Naive thymus-derived CD8-positive, alpha-beta T cell (primary cell): ENCODE data around the gene CATSPER4. TPM values are rescaled to one million over a fixed set of nuclear protein-coding genes. Genes with fewer than 3 reads are reported as not detected.

Experiments
- ATAC-seq, 2 donors: fragments of 150-1000 bp; cut with Tn5 transposase in 1 of 2; sonication (Bioruptor Pico), chemical (Tn5 transposase) in 1 of 2; 1 replicate in 1 of 2; 2 replicates in 1 of 2; pipeline ENCODE4 v1.10.0; 2021; ENCODE audit warnings: mild to moderate bottlenecking in 2 of 2, moderate library complexity in 2 of 2
- POLR2A ChIA-PET: fragments of 350-600 bp; sonication (Branson Sonifier 250); formaldehyde crosslinking; loops from one replicate; lab custom pipeline; 2021; ENCODE audit warnings: antibody characterized with exemption; lab: Charles Lee
- DNase-seq, 10 donors: peaks; one replicate each; pipeline versions ENCODE4 v3.0.0 to v3.0.0-alpha.2; 2020 to 2022
- H3K27ac Mint-ChIP-seq, 10 donors: one replicate each; pipeline ENCODE4 v1.8.0; 2020 to 2022; ENCODE audit warnings: mild to moderate bottlenecking in 10 of 10, mixed read lengths in 10 of 10, moderate library complexity in 4 of 10, inconsistent platforms in 1 of 10
- H3K27me3 Mint-ChIP-seq, 5 donors: one replicate each; pipeline ENCODE4 v1.8.0; 2021 to 2022; ENCODE audit warnings: mixed read lengths in 5 of 5
- H3K36me3 Mint-ChIP-seq, 3 donors: one replicate each; pipeline ENCODE4 v1.8.0; 2020 to 2022; ENCODE audit warnings: mixed read lengths in 3 of 3, mild to moderate bottlenecking in 2 of 3, inconsistent platforms in 1 of 3
- H3K4me1 Mint-ChIP-seq, 4 donors: one replicate each; pipeline ENCODE4 v1.8.0; 2021 to 2022; ENCODE audit warnings: mixed read lengths in 4 of 4
- H3K4me3 Mint-ChIP-seq, 10 donors: one replicate each; pipeline ENCODE4 v1.8.0; 2020 to 2022; ENCODE audit warnings: mild to moderate bottlenecking in 10 of 10, mixed read lengths in 10 of 10, moderate library complexity in 6 of 10, inconsistent platforms in 1 of 10
- H3K9me3 Mint-ChIP-seq, 9 donors: one replicate each; pipeline ENCODE4 v1.8.0; 2020 to 2022; ENCODE audit warnings: mixed read lengths in 9 of 9, mild to moderate bottlenecking in 3 of 9, inconsistent platforms in 1 of 9, moderate library complexity in 1 of 9
- polyA plus RNA-seq, 3 donors: library from polyadenylated mRNA; unstranded; fragments of 300-500 nt; fragmentation: Illumina TruSeq; gene quantifications; one replicate each; pipeline ENCODE4 v1.2.3, GENCODE V29; 2021
- total RNA-seq, 8 experiments: library from RNA in 2 of 8; stranded (reverse) in 2 of 8; gene quantifications; one replicate each; pipeline ENCODE4 v1.2.3 and lab custom pipeline; 2021 to 2026

The CATSPER4 gene
- total RNA-seq = not detected
- polyA plus RNA-seq = not detected
- 0 to 0.29 (median 0) reads per million in 6 experiments for total RNA-seq (lab: John Stamatoyannopoulos, UW)

DNA sequence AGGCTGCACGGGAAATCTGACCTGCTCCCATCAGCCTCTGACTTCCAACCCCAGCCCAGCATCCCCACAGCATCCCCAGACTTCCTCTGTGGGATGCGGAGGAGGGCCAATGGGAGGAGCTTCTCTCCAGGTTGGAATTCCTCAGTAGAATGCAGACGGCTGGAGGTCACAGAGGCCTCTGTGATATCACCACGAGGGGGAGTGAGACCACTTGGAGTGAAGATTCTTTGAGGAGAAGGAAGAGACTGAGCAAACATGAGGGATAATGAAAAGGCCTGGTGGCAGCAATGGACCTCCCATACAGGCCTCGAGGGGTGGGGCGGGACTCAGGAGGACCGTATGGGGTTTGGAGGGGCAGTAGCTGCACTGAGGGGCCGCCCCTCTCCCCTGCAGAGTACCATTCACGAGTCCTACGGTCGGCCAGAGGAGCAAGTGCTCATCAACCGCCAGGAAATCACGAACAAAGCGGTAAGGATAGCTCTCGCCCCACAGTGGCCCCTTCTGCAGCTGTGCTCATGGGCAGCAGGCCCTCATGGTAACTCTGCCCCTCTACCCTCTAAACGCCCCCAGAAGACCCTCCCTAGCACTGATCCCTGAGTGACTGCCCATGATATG is at the start of gene CATSPER4:
Gene CATSPER4 (plus strand): TSS at position 230 of the 615 bp plus-strand sequence. CDS start 26 bp downstream, at position 256.
- Mint-ChIP-seq H3K27me3 (no peaks in the 10 kb centered on the region), H3K4me1 (peaks cover 6 to 12% (median 8%) of the 10 kb centered on the region in 4 donors), H3K9me3 (no peaks in the 10 kb centered on the region), H3K27ac (peak within 1 kb of the TSS in 3 of 10 donors; percentile 6 to 84 (median 63)), H3K4me3 (peak within 1 kb of the TSS in 1 of 10 donors; percentile 19), H3K36me3 (peaks cover 0 to 2% (median 0%) of the 10 kb centered on the region in 3 donors)
- POLR2A ChIA-PET = no interaction called here
- peak in 2 of 10 donors; percentile 15 to 19 for DNase-seq
- ATAC-seq = peak in 1 of 2 donors; percentile 44

DNA sequence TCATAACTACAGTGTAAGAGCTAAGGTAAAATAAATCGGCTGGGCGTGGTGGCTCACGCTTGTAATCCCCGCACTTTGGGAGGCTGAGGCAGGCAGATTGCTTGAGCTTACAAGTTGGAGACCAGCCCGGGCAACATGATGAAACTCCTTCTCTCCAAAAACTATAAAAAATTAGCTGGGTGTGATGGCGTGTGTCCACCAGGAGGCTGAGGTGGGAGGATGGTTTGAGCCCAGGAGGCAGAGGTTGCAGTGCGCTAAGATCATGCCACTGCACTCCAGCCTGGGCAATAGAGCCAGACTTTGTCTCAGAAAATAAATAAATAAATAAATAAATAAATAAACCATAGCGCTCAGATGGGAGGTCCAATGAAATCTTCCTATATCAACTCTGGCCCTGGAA is 48.2 kb upstream of the CATSPER4 start:
- Mint-ChIP-seq H3K27me3 (peaks cover 0 to 2% (median 0%) of the 10 kb centered on the region in 5 donors), H3K27ac (no peak overlapping the region), H3K9me3 (no peaks in the 10 kb centered on the region), H3K4me3 (no peak overlapping the region), H3K4me1 (peaks cover 10 to 22% (median 18%) of the 10 kb centered on the region in 4 donors), H3K36me3 (no peaks in the 10 kb centered on the region)
- POLR2A ChIA-PET = interaction anchor here (0.8 to 1.2 kb wide), 2 partner anchors 16 to 32 kb away, joined by 3 to 4 read pairs; no protein-coding TSS in a partner anchor
- ATAC-seq (no peak), DNase-seq (no peak)

DNA sequence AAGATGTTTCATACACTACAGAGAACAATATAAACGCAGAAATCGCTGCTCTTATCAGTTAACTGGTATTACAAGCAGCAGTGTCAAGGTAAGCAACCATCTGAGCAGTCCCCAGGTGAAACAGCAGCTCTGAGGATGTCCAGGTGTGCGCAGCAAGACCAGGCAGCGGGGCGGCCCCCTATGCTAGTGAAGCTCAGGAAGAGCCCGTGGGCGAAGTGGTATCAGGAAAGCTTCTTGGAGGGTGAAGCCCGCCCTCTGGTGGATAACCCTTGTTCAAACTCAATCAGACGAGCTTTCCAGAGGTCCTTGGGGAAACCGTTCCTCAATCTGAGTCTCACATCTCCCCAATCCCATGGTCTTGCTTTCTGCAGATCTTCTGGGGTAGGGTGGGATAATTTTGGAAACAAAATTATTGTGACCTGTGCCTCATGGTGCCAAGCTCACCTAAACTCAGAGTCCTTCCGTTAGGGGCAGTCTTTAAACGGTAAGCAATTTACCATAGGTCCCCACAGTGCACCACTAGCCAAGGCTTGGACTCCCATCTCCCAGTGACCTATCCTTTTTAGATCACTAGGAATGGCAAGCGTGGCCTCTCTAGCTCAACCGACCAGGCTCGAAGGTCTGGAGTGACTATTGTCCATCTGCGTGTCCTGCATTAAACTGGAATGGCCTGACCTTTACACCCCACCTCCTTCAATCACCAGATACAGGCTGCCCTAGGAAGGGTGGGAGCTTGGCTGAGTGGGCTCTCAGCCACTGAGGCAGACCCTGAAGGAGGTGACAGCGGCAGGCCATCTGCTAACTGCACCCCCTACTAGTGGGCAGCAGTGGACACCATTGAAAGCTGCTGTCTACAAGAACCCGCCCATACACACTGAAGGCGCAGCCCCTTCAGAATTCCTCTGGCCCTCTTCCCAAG is 45.1 kb upstream of the CATSPER4 start:
- Mint-ChIP-seq H3K27me3 (peaks cover 0 to 3% (median 0%) of the 10 kb centered on the region in 5 donors), H3K27ac (peak overlapping the region in 1 of 10 donors; percentile 72), H3K36me3 (no peaks in the 10 kb centered on the region), H3K4me3 (peak overlapping the region in 2 of 10 donors; percentile 51 to 65), H3K4me1 (peaks cover 2 to 6% (median 5%) of the 10 kb centered on the region in 4 donors), H3K9me3 (no peaks in the 10 kb centered on the region)
- ATAC-seq (peak; percentile 84 to 97), DNase-seq (peak; percentile 54 to 86 (median 71))
- POLR2A ChIA-PET = interaction anchor here (0.6 to 2.7 kb wide), 9 partner anchors 15 to 219 kb away, joined by 3 to 17 read pairs (median 7); no protein-coding TSS in a partner anchor

DNA sequence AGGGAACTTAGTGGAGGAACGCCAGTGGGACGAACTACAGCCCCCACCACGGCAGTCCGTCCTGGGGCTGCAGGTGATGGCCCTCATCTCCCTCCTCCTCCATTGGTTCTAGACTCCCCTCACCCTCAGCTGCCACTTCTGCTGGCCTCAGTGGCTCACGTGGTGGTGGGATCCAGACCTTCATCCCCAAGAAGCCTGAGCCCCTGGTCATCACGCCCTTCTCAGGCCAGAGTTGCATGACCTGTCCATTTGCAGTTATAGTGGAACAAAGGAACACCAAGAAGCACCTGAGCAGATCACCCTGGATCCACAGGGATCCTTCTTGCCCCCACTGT is 44.5 kb upstream of the CATSPER4 start:
- H3K27me3 Mint-ChIP-seq = peaks cover 0 to 3% (median 0%) of the 10 kb centered on the region in 5 donors
- POLR2A ChIA-PET = interaction anchor here (0.6 to 2.7 kb wide), 8 partner anchors 15 to 218 kb away, joined by 3 to 17 read pairs (median 8); no protein-coding TSS in a partner anchor
- no peak for DNase-seq
- ATAC-seq = no peak
- H3K27ac Mint-ChIP-seq = no peak overlapping the region
- no peaks in the 10 kb centered on the region for H3K9me3 Mint-ChIP-seq
- peaks cover 2 to 6% (median 5%) of the 10 kb centered on the region in 4 donors for H3K4me1 Mint-ChIP-seq
- no peak overlapping the region for H3K4me3 Mint-ChIP-seq
- H3K36me3 Mint-ChIP-seq = no peaks in the 10 kb centered on the region

DNA sequence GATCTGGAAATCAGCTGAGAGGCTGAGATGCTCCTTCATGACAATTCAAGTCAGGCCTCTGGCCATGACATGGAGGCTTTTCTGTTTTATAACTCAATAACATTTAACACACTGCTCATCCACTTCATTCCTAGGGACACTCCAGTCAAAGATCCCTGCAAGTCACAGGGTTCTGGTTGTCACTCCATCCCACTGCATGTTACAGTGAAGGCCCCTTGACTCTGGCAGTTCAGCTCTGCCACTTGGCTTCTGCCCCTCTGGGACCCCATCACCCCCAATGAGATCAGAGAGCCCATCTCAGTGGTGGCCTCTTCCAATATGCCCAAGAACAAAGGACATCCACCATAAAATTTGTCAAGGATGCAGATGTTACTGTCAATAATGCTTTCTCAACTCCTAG is 41.5 kb upstream of the CATSPER4 start:
- Mint-ChIP-seq H3K9me3 (no peaks in the 10 kb centered on the region), H3K36me3 (no peaks in the 10 kb centered on the region), H3K4me1 (peaks cover 2 to 6% (median 5%) of the 10 kb centered on the region in 4 donors), H3K27ac (peak overlapping the region in 1 of 10 donors; percentile 0), H3K4me3 (no peak overlapping the region), H3K27me3 (peaks cover 0 to 5% (median 0%) of the 10 kb centered on the region in 5 donors)
- DNase-seq (no peak), ATAC-seq (no peak)
- POLR2A ChIA-PET = no interaction called here

DNA sequence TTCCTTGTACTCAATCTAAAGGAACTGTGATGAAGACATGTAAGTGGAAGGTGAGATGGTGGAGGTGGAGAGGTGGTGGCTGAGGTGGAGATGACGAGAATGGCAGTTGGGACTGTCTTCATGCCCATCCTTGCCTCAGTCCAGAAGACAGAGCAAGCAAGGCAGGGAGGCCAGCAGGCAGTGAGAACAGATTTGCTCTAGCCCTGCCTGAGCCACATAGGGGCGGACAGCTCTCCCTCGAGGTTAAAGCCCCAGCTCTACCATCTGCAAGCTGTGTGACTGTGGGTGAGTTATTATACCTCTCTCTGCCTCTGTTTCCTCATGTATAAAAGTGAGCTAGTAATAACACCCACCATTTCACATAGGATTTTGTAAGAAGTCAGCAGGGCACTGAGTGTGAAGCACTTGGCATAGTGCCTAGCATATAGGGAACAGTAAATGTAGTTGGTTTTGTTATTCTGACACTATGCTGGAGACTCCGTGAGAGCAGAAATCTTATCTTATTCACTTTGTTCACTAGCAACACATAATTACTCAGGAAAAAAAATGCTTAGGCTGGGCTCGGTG is 36.4 kb upstream of the CATSPER4 start:
- peaks cover 3 to 27% (median 14%) of the 10 kb centered on the region in 5 donors for H3K27me3 Mint-ChIP-seq
- peaks cover 3 to 9% (median 5%) of the 10 kb centered on the region in 4 donors for H3K4me1 Mint-ChIP-seq
- no peak overlapping the region for H3K27ac Mint-ChIP-seq
- H3K36me3 Mint-ChIP-seq = no peaks in the 10 kb centered on the region
- H3K9me3 Mint-ChIP-seq = no peaks in the 10 kb centered on the region
- POLR2A ChIA-PET = no interaction called here
- H3K4me3 Mint-ChIP-seq = no peak overlapping the region
- no peak for DNase-seq
- no peak for ATAC-seq

DNA sequence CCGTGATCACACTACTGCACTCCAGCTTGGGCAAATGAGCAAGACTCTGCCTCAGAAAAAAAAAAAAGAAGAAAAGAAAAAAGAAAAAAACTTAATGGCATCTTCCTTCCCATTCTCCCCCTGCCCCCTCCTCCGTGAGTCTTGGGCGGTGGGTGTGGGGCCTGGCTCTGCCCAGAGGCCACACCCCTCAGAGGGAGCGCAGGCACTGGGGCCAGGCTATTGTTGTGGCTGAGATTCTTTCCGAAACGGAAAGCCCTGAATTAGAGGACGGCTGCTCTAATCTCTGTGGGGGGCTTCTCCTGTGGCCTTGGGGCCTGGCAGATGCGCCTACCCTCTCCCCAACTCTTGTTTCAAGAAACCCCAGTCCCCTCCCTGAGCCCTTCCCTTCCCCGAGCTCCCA is 35.7 kb upstream of the CATSPER4 start:
- Mint-ChIP-seq H3K27ac (no peak overlapping the region), H3K27me3 (peaks cover 3 to 33% (median 14%) of the 10 kb centered on the region in 5 donors), H3K4me1 (peaks cover 3 to 9% (median 5%) of the 10 kb centered on the region in 4 donors), H3K9me3 (no peaks in the 10 kb centered on the region), H3K4me3 (no peak overlapping the region), H3K36me3 (no peaks in the 10 kb centered on the region)
- ATAC-seq = no peak
- DNase-seq = no peak
- POLR2A ChIA-PET = no interaction called here

DNA sequence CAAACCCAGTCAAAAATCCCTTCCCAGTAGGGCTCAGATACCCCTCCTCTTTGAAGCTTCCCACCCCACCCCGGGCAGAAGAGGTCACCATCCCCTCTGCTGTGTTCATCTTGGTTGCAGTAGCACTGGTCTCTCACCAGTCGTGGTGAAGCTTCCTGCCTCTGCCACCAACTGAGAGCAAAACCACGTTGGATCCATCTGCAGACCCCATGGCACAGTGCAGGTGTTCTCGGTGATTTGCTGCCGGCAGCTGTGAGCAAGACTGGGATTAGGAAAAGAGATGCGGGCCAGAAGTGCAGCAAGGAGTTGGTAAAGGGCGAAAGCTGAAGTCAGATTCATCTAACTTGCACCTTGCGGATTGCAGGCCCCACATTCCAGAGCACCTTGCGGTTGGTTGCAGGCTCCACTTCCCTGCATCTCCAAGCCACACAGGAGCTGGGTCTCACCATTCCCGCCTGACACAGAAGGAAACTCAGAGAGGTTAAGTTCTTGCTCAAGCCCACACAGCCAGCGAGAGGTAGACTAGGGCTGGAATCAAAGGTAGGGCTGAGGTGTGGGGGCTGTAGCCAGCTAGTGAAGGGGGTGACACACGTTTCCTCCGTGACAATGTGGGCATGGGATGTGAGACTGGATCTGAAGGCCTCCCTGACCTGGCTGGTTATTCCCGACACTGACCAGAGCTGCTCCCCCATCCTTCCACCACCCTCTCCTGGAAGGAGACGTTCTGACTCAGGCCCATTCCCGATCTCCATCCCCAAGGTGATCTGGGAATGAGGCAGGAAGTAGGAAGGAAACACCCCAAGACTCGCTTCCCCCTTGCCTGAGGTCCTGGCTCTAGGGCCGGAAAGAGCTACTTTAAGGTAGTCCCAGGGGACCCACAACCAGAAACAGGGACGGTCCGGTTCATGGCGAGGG is 34.8 kb upstream of the CATSPER4 start:
- no peak for ATAC-seq
- POLR2A ChIA-PET = interaction anchor here (0.6 kb wide), 1 partner anchor 894 kb away, joined by 3 read pairs; no protein-coding TSS in a partner anchor
- Mint-ChIP-seq H3K27me3 (peaks cover 3 to 34% (median 14%) of the 10 kb centered on the region in 5 donors), H3K36me3 (no peaks in the 10 kb centered on the region), H3K4me3 (peak overlapping the region in 1 of 10 donors; percentile 56), H3K4me1 (peaks cover 3 to 9% (median 5%) of the 10 kb centered on the region in 4 donors), H3K27ac (peak overlapping the region in 1 of 10 donors; percentile 48), H3K9me3 (no peaks in the 10 kb centered on the region)
- no peak for DNase-seq

DNA sequence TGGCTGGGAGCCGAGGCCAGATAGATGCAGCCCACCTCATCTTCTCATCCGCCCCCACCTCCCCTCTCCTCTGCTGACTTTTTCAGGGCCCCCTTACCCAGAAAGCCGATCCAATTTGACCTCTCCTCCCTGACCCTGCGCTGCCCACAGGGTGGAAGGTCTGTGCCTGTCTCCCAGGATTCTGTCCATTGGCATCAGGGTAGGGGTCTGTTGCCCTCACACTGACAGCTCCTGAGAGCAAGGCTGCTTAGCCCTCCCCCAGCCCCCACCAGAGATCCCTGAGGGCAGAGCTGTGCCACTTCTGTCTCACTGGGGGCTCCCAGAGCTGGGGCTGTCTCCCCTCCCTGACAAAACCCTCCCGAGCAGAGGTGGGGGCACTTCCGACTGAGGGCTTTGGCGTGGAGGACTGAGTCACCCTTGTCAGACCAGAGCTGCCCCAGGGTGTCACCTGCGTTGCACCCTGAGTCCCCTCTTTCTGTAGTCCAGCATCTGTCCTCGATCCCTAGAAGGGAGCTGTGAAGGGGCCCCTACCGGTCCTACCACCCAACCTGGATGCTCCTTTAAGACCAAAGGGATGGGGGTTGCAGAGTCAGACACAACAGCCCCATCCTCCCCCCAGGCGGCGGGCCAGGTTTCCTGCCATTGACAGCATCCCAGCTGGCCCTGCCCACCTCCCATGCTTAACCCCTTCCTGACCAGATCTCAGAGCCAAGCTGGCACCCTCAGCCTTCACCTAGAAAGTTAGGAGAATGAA is 33.9 kb upstream of the CATSPER4 start:
- Mint-ChIP-seq H3K4me3 (peak overlapping the region in 1 of 10 donors; percentile 26), H3K27me3 (peaks cover 0 to 40% (median 14%) of the 10 kb centered on the region in 5 donors), H3K4me1 (peaks cover 3 to 9% (median 5%) of the 10 kb centered on the region in 4 donors), H3K27ac (no peak overlapping the region), H3K9me3 (no peaks in the 10 kb centered on the region), H3K36me3 (no peaks in the 10 kb centered on the region)
- ATAC-seq = peak; percentile 41 to 49
- peak in 1 of 10 donors; percentile 21 for DNase-seq
- POLR2A ChIA-PET = interaction anchor here (0.6 to 1.3 kb wide), 2 partner anchors 45 to 895 kb away, joined by 3 read pairs; partner anchors contain the start of gene PDIK1L

DNA sequence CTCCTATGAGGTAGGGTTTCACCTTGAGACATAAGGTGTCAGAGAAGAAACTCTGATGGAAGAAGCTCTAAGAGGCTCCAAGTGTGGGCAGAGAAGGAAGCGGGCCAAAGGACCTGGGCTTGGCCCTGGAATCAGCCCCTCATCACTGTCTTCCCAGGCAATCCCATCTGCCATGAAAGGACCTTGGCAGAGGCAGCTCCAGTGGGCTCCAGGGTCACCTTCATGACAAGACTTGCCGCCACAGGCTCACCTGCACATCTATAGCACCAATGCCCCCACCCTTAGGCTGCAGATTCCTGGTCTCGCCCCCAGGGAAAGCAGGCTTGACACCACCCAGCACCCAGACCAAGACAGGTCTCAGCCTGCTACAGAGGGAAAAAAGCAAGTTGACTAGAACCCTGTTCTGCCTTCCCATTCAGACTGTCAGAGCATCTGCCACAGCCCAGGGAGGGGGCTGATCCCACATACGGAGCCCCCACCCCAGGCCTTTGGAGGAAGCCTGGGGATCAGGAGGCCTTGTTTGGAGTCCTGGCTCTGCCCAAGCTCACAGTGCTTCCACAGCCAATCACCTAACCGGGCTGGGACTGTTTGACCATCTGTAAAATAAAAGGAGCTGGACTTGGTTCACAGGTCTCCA is 32.0 kb upstream of the CATSPER4 start:
- Mint-ChIP-seq H3K27ac (no peak overlapping the region), H3K9me3 (no peaks in the 10 kb centered on the region), H3K36me3 (no peaks in the 10 kb centered on the region), H3K4me1 (peaks cover 3 to 14% (median 11%) of the 10 kb centered on the region in 4 donors), H3K27me3 (peaks cover 4 to 48% (median 20%) of the 10 kb centered on the region in 5 donors), H3K4me3 (no peak overlapping the region)
- no peak for ATAC-seq
- POLR2A ChIA-PET = no interaction called here
- no peak for DNase-seq
